ENCODE results near the gene ZIM2. TPM values are rescaled to one million over a fixed set of nuclear protein-coding genes. Genes with fewer than 3 reads are reported as not detected.
"Not testable (repeated sequence)": the region's sequence is repeated elsewhere in the genome, so short reads cannot be mapped to it uniquely, and the experiment has no call there.

The ZIM2 gene
- total RNA-seq, 2 experiments from 2014 or later = not detected

DNA sequence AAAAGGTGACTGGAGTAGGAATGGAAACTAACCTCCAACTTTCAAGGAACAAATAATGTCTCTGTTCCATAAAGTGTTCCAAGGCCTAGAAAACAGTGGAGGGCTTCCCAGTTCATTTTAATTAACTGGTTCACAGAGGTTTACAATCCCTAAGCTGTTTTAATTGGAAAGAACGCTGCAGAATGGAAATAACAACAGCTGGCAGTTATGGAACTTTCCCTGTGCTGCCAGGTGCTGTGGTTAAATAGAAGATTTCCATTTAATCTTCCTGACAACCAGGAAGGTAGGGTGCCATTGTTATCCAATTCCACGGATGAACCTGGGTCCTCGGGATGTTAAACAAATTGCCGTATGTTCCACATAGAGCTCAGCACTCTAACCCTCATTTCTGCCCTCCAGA, 22.2 kb upstream of the ZIM2 start:
- no peak overlapping the region for H3K4me3 Mint-ChIP-seq
- no peak overlapping the region for H3K27ac Mint-ChIP-seq
- no peaks in the 10 kb centered on the region for H3K27me3 Mint-ChIP-seq (ENCODE audit: low read depth)
- DNase-seq = no peak
- H3K36me3 Mint-ChIP-seq (ENCODE audit: low read depth) = peaks cover 4% of the 10 kb centered on the region
- CTCF ChIA-PET = interaction anchor here (0.7 kb wide), 1 partner anchor 31 kb away, joined by 3 read pairs; no protein-coding TSS in a partner anchor
- H3K4me1 Mint-ChIP-seq (ENCODE audit: low read depth) = no peaks in the 10 kb centered on the region
- intact Hi-C loops (cut with micrococcal nuclease) = no loop called here
- peaks cover 37% of the 10 kb centered on the region for H3K9me3 Mint-ChIP-seq

DNA sequence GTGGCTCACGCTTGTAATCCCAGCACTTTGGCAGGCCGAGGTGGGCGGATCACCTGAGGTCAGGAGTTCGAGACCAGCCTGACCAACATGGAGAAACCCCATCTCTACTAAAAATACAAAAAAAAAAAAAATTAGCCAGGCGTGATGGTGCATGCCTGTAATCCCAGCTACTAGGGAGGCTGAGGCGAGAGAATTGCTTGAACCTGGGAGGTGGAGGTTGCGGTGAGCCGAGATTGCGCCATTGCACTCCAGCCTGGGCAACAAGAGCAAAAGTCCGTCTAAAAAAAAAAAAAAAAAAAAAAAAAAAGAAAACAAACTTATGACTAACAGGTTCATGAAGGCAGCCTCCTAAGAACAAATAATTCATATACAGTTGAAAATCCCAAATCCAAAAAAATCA, 19.9 kb upstream of the ZIM2 start:
- DNase-seq; H3K27ac Mint-ChIP-seq; H3K27me3 Mint-ChIP-seq (ENCODE audit: low read depth); H3K36me3 Mint-ChIP-seq (ENCODE audit: low read depth); intact Hi-C loops (cut with micrococcal nuclease); H3K4me3 Mint-ChIP-seq; H3K4me1 Mint-ChIP-seq (ENCODE audit: low read depth): not testable (repeated sequence)
- CTCF ChIA-PET = interaction anchor here (0.6 kb wide), 1 partner anchor 214 kb away, joined by 3 read pairs; no protein-coding TSS in a partner anchor
- H3K9me3 Mint-ChIP-seq = peaks cover 31% of the 10 kb centered on the region

DNA sequence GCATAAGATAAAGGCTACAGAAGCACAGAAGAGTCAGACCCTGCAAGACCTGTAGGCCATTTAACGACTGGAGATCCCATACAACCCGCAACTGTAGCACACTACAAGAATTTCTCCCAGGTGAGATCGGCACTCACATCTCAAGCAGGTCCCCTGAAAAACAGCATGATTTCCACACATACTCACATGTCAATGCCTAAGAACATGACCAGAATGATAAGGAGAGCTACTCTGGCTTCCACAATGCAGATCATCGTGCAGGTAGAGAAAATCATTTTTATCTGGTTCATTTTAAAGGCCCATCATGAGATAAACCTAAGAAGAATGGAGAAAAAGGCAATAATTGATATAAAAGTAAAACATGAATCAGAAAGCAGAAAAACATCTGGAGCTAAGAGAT, 17.5 kb upstream of the ZIM2 start:
- Mint-ChIP-seq H3K27ac (no peak overlapping the region), H3K9me3 (peaks cover 28% of the 10 kb centered on the region), H3K4me3 (no peak overlapping the region), H3K4me1 (ENCODE audit: low read depth) (no peaks in the 10 kb centered on the region), H3K36me3 (ENCODE audit: low read depth) (peaks cover 1% of the 10 kb centered on the region), H3K27me3 (ENCODE audit: low read depth) (no peaks in the 10 kb centered on the region)
- DNase-seq = no peak
- intact Hi-C loops (cut with micrococcal nuclease) = no loop called here
- CTCF ChIA-PET = interaction anchor here (0.6 kb wide), 1 partner anchor 428 kb away, joined by 3 read pairs; no protein-coding TSS in a partner anchor

DNA sequence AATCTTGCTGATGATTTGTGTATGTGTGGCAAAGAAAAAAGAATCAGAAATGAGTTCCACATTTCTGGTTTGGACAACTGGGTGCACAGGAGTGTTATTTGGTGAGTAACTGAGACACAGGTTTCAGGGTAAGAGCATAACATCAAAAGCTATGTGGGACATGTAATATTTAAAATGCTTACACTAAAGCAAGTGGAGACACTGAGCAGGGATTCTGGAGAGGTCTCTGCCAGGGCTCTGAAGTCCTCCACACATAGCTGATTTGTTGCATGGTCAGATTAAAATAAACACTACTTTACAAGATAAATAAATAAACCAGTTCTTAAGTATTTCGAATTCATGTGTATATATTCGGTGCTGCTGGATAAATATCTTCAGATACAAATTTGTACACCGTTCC, 16.3 kb upstream of the ZIM2 start:
- Mint-ChIP-seq H3K27me3 (ENCODE audit: low read depth) (no peaks in the 10 kb centered on the region), H3K9me3 (peaks cover 31% of the 10 kb centered on the region), H3K27ac (no peak overlapping the region), H3K4me3 (no peak overlapping the region), H3K36me3 (ENCODE audit: low read depth) (peaks cover 3% of the 10 kb centered on the region), H3K4me1 (ENCODE audit: low read depth) (no peaks in the 10 kb centered on the region)
- no peak for DNase-seq
- intact Hi-C loops (cut with micrococcal nuclease) = no loop called here
- CTCF ChIA-PET = no interaction called here

DNA sequence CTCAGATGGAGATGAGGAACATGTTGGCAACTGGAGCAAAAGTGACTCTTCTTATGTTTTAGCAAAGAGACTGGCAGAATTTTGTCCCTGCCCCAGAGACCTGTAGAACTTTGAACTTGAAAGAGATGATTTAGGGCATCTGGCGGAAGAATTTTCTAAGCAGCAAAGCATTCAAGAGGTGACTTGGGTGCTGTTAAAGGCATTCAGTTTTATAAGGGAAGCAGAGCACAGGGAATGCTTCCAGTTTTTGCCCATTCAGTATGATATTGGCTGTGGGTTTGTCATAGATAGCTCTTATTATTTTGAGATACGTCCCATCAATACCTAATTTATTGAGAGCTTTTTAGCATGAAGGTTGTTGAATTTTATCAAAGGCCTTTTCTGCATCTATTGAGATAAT, 11.8 kb upstream of the ZIM2 start:
- CTCF ChIA-PET; H3K4me3 Mint-ChIP-seq; intact Hi-C loops (cut with micrococcal nuclease); H3K27ac Mint-ChIP-seq; H3K27me3 Mint-ChIP-seq (ENCODE audit: low read depth); H3K4me1 Mint-ChIP-seq (ENCODE audit: low read depth); H3K36me3 Mint-ChIP-seq (ENCODE audit: low read depth); DNase-seq: not testable (repeated sequence)
- H3K9me3 Mint-ChIP-seq = peaks cover 26% of the 10 kb centered on the region

DNA sequence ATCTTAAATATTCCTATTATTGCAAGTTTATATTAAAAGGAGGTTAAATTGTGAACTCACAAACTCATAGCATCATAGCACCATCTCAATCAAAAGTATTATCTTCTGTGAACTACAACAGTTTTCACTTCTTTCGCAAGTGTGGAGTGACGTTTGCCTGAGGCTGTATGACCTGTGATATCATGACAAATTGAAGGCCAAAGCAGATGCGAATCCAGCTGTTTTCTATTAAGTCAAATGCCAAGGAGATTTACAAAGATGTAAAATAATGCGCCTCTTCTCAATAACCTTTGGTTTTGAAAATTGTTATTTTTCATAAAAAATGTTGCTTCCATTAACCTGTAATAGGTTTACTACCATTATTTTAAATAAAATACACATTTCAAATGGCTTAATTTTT, 7.6 kb upstream of the ZIM2 start:
- intact Hi-C loops (cut with micrococcal nuclease) = no loop called here
- CTCF ChIA-PET = no interaction called here
- Mint-ChIP-seq H3K4me1 (ENCODE audit: low read depth) (no peaks in the 10 kb centered on the region), H3K27me3 (ENCODE audit: low read depth) (no peaks in the 10 kb centered on the region), H3K9me3 (peaks cover 27% of the 10 kb centered on the region), H3K27ac (no peak overlapping the region), H3K4me3 (no peak overlapping the region), H3K36me3 (ENCODE audit: low read depth) (peaks cover 2% of the 10 kb centered on the region)
- no peak for DNase-seq

DNA sequence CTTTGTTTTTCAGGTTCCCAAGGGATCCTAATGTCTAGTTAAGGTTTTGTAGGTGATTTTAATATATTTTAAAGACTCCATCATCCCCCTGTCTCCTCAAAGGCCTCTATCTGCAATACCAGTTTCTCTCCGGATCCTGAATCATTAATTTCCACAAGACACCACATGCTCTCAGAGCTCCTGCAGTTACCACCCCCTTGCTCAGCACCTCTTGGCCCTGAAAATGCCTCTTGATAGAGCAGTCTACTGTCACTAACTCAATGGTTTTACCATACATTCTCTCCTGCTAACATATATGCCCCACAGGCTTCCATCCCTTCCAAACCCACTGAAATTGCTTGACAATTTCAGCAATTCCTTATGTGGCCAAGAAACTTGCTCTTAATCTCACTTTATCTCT, 1.9 kb upstream of the ZIM2 start:
- Mint-ChIP-seq H3K4me1 (ENCODE audit: low read depth) (peaks cover 5% of the 10 kb centered on the region), H3K27ac (no peak overlapping the region), H3K9me3 (peaks cover 25% of the 10 kb centered on the region), H3K4me3 (no peak overlapping the region), H3K36me3 (ENCODE audit: low read depth) (peaks cover 23% of the 10 kb centered on the region), H3K27me3 (ENCODE audit: low read depth) (peaks cover 21% of the 10 kb centered on the region)
- DNase-seq = no peak
- CTCF ChIA-PET = no interaction called here
- intact Hi-C loops (cut with micrococcal nuclease) = no loop called here

DNA sequence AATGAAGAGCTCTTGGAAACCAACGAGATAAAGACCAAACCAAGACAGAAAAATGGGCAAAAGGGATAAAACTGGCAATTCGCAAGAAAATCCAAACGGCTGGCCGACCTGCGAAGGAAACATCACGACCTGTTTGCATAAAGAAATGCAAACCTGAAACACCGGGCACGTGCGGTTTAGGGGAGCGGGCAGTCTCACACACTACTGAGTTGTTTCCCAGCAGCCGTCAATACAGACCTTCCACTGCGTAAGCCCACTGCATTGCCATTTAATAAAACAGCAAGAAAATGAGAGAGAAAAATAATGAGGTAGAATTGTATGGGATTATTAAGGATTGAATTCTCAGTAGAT, 642 bp upstream of the ZIM2 start:
- Mint-ChIP-seq H3K4me3 (no peak overlapping the region), H3K4me1 (ENCODE audit: low read depth) (peaks cover 5% of the 10 kb centered on the region), H3K36me3 (ENCODE audit: low read depth) (peaks cover 28% of the 10 kb centered on the region), H3K27me3 (ENCODE audit: low read depth) (peaks cover 26% of the 10 kb centered on the region), H3K27ac (no peak overlapping the region), H3K9me3 (peaks cover 27% of the 10 kb centered on the region)
- intact Hi-C loops (cut with micrococcal nuclease) = no loop called here
- no peak for DNase-seq
- CTCF ChIA-PET = no interaction called here

DNA sequence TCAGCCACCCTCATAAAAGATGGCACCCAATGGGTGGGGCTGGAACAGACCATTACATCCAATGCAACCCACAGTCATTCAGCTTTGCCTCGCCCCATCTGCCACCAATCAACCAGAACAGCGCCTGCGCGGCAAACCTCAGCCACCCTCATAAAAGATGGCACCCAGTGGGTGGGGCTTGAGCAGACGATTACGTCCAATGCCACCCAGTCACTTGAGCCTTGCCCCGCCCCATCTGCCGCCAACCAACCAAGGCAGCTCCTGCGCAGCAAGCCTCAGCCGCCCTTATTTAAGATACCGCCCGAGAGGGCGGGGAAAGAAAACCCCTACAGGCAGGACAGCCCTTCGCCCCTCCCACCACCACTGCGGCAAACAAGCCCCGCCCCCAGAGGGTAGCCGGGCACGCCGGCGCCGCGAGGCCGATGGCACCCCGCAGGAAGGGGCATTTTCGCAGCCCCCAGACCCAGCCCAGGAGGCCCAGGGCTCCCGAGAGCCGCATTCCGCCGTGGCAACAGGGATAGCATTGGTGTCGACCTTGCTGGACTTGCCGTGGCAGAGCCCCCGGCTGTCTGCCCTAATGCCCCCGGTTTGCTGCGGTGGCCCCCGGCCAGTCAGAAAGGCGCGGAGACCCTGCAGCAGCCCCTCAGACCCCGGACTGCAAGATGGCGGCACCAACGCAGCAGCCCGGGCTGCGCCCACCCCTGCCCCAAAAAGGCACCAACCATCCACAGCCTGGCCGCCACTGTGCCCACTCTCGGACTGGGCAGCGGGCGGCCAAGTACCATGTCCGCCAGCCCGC, 675 bp downstream of the ZIM2 start:
- peaks cover 28% of the 10 kb centered on the region for H3K27me3 Mint-ChIP-seq (ENCODE audit: low read depth)

DNA sequence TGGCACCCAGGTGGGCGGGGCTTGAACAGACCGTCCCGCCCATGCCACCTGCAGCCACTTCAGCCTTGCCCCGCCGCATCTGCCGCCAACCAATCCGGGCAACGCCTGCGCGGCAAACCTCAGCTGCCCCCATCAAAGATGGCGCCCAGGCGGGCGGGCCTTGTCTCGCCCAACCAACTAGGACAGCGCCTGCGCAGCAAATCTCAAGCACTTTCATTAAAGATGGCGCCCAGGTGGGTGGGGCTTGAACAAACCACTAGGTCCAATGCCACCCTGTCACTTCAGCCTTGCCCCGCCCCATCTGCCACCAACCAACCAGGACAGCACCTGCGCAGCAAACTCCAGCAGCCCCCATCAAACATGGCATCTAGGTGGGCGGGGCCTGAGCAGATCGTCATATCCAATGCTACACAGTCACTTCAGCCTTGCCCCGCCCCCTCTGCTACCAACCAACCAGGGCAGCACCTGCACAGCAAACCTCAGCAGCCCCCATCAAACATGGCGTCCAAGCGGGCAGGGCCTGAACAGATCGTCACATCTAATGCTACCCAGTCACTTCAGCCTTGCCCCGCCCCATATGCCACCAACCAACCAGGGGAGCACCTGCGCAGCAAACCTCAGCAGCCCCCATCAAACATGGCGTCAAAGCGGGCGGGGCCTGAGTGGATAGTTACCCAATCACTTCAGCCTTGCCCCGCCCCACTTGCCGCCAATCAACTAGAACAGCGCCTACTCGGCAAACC, 1.4 kb downstream of the ZIM2 start:
- CTCF ChIA-PET = no interaction called here
- no peak for DNase-seq
- peaks cover 28% of the 10 kb centered on the region for H3K36me3 Mint-ChIP-seq (ENCODE audit: low read depth)
- peaks cover 5% of the 10 kb centered on the region for H3K4me1 Mint-ChIP-seq (ENCODE audit: low read depth)
- intact Hi-C loops (cut with micrococcal nuclease) = no loop called here
- no peak overlapping the region for H3K4me3 Mint-ChIP-seq
- no peak overlapping the region for H3K27ac Mint-ChIP-seq
- H3K27me3 Mint-ChIP-seq (ENCODE audit: low read depth) = peaks cover 28% of the 10 kb centered on the region
- H3K9me3 Mint-ChIP-seq = peaks cover 40% of the 10 kb centered on the region

More for the DNA sequence above, 675 bp downstream of the ZIM2 start:
- intact Hi-C loops (cut with micrococcal nuclease) = no loop called here
- DNase-seq = no peak
- Mint-ChIP-seq H3K4me1 (ENCODE audit: low read depth) (peaks cover 5% of the 10 kb centered on the region), H3K9me3 (peaks cover 33% of the 10 kb centered on the region), H3K4me3 (no peak overlapping the region), H3K36me3 (ENCODE audit: low read depth) (peaks cover 28% of the 10 kb centered on the region), H3K27ac (no peak overlapping the region)
- CTCF ChIA-PET = no interaction called here

DNA sequence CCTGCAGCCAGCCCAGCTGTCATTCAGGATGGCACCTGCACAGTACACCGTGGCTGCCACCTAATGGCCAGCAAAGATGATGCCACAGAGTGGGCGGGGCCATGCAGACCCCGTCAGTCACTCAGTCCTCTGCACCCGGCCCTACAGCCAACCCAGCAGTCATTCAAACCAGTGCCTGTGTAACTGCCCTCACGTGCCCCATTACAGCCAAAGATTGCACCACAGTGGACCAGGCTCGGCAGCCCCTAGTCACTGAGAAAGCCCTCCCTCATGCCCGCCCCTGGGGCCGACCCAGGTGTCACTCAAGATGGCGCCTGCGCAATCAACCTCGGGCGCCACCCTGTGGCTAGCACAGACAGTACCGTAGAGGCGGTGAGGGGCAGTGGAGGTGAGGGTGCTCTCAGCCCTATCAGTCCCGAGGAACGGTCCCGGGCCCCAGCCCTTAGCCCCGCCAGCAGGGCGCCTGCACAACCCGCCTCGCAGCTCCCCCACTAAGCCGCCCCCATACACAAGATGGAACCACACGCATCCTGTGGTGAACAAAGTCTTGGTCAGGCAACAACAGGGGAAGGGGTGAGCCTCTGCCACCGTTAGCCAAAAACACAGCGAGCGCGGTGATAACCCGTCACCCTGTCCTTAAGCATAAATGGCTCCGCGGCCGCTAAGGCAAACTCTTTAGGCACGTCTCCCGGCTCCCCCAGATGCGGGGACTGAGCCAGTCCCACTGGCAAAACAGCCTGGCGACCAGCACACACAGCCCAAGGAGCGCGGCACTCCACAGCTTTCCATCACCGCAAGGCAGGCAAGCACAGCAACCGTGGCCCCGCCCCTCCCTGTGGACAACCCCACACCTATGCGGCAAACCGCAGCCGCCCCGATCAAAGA, 2.3 kb downstream of the ZIM2 start:
- peak; percentile 8 for DNase-seq
- H3K4me1 Mint-ChIP-seq (ENCODE audit: low read depth) = peaks cover 5% of the 10 kb centered on the region
- H3K9me3 Mint-ChIP-seq = peaks cover 40% of the 10 kb centered on the region
- peaks cover 28% of the 10 kb centered on the region for H3K27me3 Mint-ChIP-seq (ENCODE audit: low read depth)
- no peak overlapping the region for H3K4me3 Mint-ChIP-seq
- no peak overlapping the region for H3K27ac Mint-ChIP-seq
- H3K36me3 Mint-ChIP-seq (ENCODE audit: low read depth) = peaks cover 28% of the 10 kb centered on the region
- CTCF ChIA-PET = no interaction called here
- intact Hi-C loops (cut with micrococcal nuclease) = no loop called here

DNA sequence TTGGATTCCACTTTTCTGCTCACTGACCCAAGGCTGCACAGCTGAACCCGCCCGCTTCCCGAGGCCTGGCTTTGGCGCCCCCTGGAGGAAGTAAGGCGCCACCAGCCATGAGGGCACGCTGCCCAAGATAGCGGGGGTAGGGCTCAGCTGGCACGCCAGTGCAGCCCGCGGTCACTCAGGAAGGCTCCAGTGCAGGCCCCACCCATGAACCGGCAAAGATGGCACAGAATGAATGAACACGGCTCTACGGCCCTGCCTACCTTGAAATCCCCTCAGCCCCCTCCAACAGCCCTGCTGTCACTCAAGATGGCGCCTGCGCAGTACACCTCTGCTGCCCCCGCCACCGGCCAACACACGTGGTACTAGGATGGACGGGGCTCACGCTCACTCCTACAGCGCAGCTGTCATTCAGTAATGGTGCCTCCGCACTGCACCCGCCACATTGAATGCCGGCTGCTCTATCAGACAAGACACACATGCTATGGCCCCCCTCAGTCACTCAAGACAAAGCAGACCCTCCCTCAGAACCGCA, 3.0 kb downstream of the ZIM2 start:
- intact Hi-C loops (cut with micrococcal nuclease) = no loop called here
- peaks cover 40% of the 10 kb centered on the region for H3K9me3 Mint-ChIP-seq
- no peak overlapping the region for H3K4me3 Mint-ChIP-seq
- peaks cover 28% of the 10 kb centered on the region for H3K36me3 Mint-ChIP-seq (ENCODE audit: low read depth)
- peaks cover 28% of the 10 kb centered on the region for H3K27me3 Mint-ChIP-seq (ENCODE audit: low read depth)
- H3K27ac Mint-ChIP-seq = no peak overlapping the region
- H3K4me1 Mint-ChIP-seq (ENCODE audit: low read depth) = peaks cover 5% of the 10 kb centered on the region
- no peak for DNase-seq
- CTCF ChIA-PET = interaction anchor here (0.6 kb wide), 1 partner anchor 565 kb away, joined by 3 read pairs; no protein-coding TSS in a partner anchor

All from activated naive CD4-positive, alpha-beta T cell treated with anti-CD3 and anti-CD28 coated beads for 36 hours (primary cell).